IPS-20b (cell line): ENCODE measurements around the gene F11.

Experiments
- H3K27ac ChIP-seq: one replicate; pipeline ENCODE4 v1.5.1; 2013; ENCODE audit warnings: low read length
- H3K27me3 ChIP-seq: 2 replicates; pipeline ENCODE4 v1.6.1; 2013; ENCODE audit warnings: mild to moderate bottlenecking, low read length, inconsistent platforms; ENCODE audit not compliant: insufficient read depth
- H3K36me3 ChIP-seq: 2 replicates; pipeline ENCODE4 v1.6.1; 2013; ENCODE audit warnings: low read depth, mild to moderate bottlenecking, inconsistent platforms, low read length, moderate library complexity; ENCODE audit not compliant: insufficient read depth
- H3K4me1 ChIP-seq: 2 replicates; pipeline ENCODE4 v1.6.1; 2013; ENCODE audit warnings: mild to moderate bottlenecking, control low read depth, inconsistent platforms, low read length, moderate library complexity; ENCODE audit not compliant: insufficient read depth
- H3K4me3 ChIP-seq: 2 replicates; pipeline ENCODE4 v1.5.1; 2013; ENCODE audit warnings: mild to moderate bottlenecking, low read length, inconsistent platforms
- H3K9ac ChIP-seq: 2 replicates; pipeline ENCODE4 v1.6.1; 2013; ENCODE audit warnings: low read depth, mild to moderate bottlenecking, inconsistent platforms, low read length, moderate library complexity
- H3K9me3 ChIP-seq: 2 replicates; pipeline ENCODE4 v1.6.1; 2013; ENCODE audit warnings: mild to moderate bottlenecking, low read depth, low read length, inconsistent platforms; ENCODE audit not compliant: insufficient read depth

F11 gene

GRCh38 chr4:186285147-186285546 lies 19.2 kb downstream of the F11 start:
- Histone ChIP-seq H3K9ac (no peak overlapping the region), H3K36me3 (no peaks in the 10 kb centered on the region), H3K27me3 (no peaks in the 10 kb centered on the region), H3K9me3 (no peaks in the 10 kb centered on the region), H3K27ac (no peak overlapping the region), H3K4me1 (no peaks in the 10 kb centered on the region), H3K4me3 (no peak overlapping the region)

GRCh38 chr4:186286581-186286980 lies 20.6 kb downstream of the F11 start:
- Histone ChIP-seq H3K4me1 (no peaks in the 10 kb centered on the region), H3K9ac (no peak overlapping the region), H3K9me3 (no peaks in the 10 kb centered on the region), H3K27ac (no peak overlapping the region), H3K36me3 (no peaks in the 10 kb centered on the region), H3K27me3 (no peaks in the 10 kb centered on the region), H3K4me3 (no peak overlapping the region)

GRCh38 chr4:186291256-186291890 lies 25.4 kb downstream of the F11 start:
- Histone ChIP-seq H3K9me3 (no peaks in the 10 kb centered on the region), H3K4me3 (no peak overlapping the region), H3K36me3 (no peaks in the 10 kb centered on the region), H3K4me1 (0 out of 2 replicates have a peak, but pooled peaks cover under 1% of the 10 kb centered on the region), H3K27ac (no peak overlapping the region), H3K27me3 (no peaks in the 10 kb centered on the region), H3K9ac (no peak overlapping the region)

GRCh38 chr4:186294160-186294559 lies 28.2 kb downstream of the F11 start:
- Histone ChIP-seq H3K9ac (no peak overlapping the region), H3K4me3 (no peak overlapping the region), H3K36me3 (no peaks in the 10 kb centered on the region), H3K9me3 (no peaks in the 10 kb centered on the region), H3K27ac (no peak overlapping the region), H3K27me3 (peaks cover 17% of the 10 kb centered on the region), H3K4me1 (peaks cover 6% of the 10 kb centered on the region; the same call in 1 of the 2 replicates)

GRCh38 chr4:186296481-186296880 lies 30.5 kb downstream of the F11 start:
- Histone ChIP-seq H3K36me3 (no peaks in the 10 kb centered on the region), H3K9me3 (no peaks in the 10 kb centered on the region), H3K4me1 (peaks cover 6% of the 10 kb centered on the region; the same call in 1 of the 2 replicates), H3K27me3 (peaks cover 17% of the 10 kb centered on the region), H3K4me3 (no peak overlapping the region), H3K9ac (no peak overlapping the region), H3K27ac (no peak overlapping the region)

- peaks cover 17% of the 10 kb centered on the region for H3K27me3 ChIP-seq
Measured at GRCh38 chr4:186297013-186297645, 31.1 kb downstream of the F11 start.

GRCh38 chr4:186298031-186298647 lies 32.1 kb downstream of the F11 start:
- peak overlapping the region; percentile 57; the same call in 1 of the 2 replicates for H3K4me3 ChIP-seq

More at GRCh38 chr4:186297013-186297645, 31.1 kb downstream of the F11 start:
- Histone ChIP-seq H3K27ac (no peak overlapping the region), H3K9me3 (no peaks in the 10 kb centered on the region), H3K4me3 (no peak overlapping the region), H3K36me3 (no peaks in the 10 kb centered on the region), H3K9ac (no peak overlapping the region), H3K4me1 (peaks cover 6% of the 10 kb centered on the region; the same call in 1 of the 2 replicates)

GRCh38 chr4:186299291-186299690 lies 33.3 kb downstream of the F11 start:
- H3K9me3 ChIP-seq = no peaks in the 10 kb centered on the region
- no peaks in the 10 kb centered on the region for H3K36me3 ChIP-seq
- H3K4me1 ChIP-seq = peaks cover 6% of the 10 kb centered on the region; the same call in 1 of the 2 replicates
- H3K27me3 ChIP-seq = peaks cover 17% of the 10 kb centered on the region
- no peak overlapping the region for H3K4me3 ChIP-seq
- H3K27ac ChIP-seq = no peak overlapping the region
- H3K9ac ChIP-seq = no peak overlapping the region

More at GRCh38 chr4:186298031-186298647, 32.1 kb downstream of the F11 start:
- Histone ChIP-seq H3K4me1 (peaks cover 6% of the 10 kb centered on the region; the same call in 1 of the 2 replicates), H3K9me3 (no peaks in the 10 kb centered on the region), H3K27me3 (peaks cover 17% of the 10 kb centered on the region), H3K27ac (no peak overlapping the region), H3K36me3 (no peaks in the 10 kb centered on the region), H3K9ac (no peak overlapping the region)

GRCh38 chr4:186300659-186301390 lies 34.8 kb downstream of the F11 start:
- H3K9ac ChIP-seq = no peak overlapping the region

GRCh38 chr4:186304216-186304615 lies 38.2 kb downstream of the F11 start:
- Histone ChIP-seq H3K4me3 (no peak overlapping the region), H3K27me3 (peaks cover 1% of the 10 kb centered on the region; the same call in 1 of the 2 replicates), H3K9ac (no peak overlapping the region), H3K4me1 (no peaks in the 10 kb centered on the region), H3K36me3 (no peaks in the 10 kb centered on the region), H3K9me3 (no peaks in the 10 kb centered on the region), H3K27ac (no peak overlapping the region)

More at GRCh38 chr4:186300659-186301390, 34.8 kb downstream of the F11 start:
- Histone ChIP-seq H3K36me3 (no peaks in the 10 kb centered on the region), H3K4me1 (peaks cover 6% of the 10 kb centered on the region; the same call in 1 of the 2 replicates), H3K9me3 (no peaks in the 10 kb centered on the region), H3K27ac (no peak overlapping the region), H3K4me3 (no peak overlapping the region), H3K27me3 (peaks cover 17% of the 10 kb centered on the region)

GRCh38 chr4:186304866-186305505 lies 39.0 kb downstream of the F11 start:
- Histone ChIP-seq H3K27me3 (peaks cover 5% of the 10 kb centered on the region; the same call in 1 of the 2 replicates), H3K4me3 (no peak overlapping the region)

More at GRCh38 chr4:186304866-186305505, 39.0 kb downstream of the F11 start:
- H3K9ac ChIP-seq = no peak overlapping the region
- no peak overlapping the region for H3K27ac ChIP-seq
- H3K4me1 ChIP-seq = no peaks in the 10 kb centered on the region
- H3K9me3 ChIP-seq = no peaks in the 10 kb centered on the region
- no peaks in the 10 kb centered on the region for H3K36me3 ChIP-seq
